Measurements from ENCODE around the gene CARD9. TPM values are rescaled to one million over a fixed set of nuclear protein-coding genes. Genes with fewer than 3 reads are reported as not detected.

The CARD9 gene
- total RNA-seq, 4 donors from 2014 or later = 0.28 to 14.9 (median 0.64) TPM

DNA sequence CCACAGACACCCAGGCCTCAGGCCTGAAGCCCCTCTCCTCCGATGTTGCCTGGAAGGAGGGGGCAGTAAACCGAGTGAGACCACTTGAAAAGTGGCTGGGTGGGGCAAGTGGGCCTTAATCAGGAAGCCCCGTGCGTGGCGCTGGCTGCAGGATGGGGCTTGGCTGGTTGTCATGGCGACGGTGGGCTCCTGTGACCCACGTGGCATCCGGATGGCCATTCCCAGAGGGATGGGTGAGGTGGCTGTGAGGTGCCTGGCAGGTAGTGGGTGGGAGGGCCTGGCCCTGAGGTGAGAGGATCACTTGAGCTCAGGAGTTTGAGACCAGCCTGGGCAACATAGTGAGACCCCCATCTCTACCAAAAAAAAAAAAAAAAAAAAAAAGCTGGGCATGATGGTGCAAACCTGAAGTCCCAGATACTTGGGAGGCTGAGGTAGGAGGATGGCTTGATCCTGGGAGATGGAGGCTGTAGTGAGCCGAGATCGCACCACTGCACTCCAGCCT is 40.9 kb downstream of the CARD9 start:
- no peak overlapping the region for H3K27ac ChIP-seq
- no peak for DNase-seq
- TF ChIP-seq, protein P1, sequence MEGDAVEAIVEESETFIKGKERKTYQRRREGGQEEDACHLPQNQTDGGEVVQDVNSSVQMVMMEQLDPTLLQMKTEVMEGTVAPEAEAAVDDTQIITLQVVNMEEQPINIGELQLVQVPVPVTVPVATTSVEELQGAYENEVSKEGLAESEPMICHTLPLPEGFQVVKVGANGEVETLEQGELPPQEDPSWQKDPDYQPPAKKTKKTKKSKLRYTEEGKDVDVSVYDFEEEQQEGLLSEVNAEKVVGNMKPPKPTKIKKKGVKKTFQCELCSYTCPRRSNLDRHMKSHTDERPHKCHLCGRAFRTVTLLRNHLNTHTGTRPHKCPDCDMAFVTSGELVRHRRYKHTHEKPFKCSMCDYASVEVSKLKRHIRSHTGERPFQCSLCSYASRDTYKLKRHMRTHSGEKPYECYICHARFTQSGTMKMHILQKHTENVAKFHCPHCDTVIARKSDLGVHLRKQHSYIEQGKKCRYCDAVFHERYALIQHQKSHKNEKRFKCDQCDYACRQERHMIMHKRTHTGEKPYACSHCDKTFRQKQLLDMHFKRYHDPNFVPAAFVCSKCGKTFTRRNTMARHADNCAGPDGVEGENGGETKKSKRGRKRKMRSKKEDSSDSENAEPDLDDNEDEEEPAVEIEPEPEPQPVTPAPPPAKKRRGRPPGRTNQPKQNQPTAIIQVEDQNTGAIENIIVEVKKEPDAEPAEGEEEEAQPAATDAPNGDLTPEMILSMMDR (IDR thresholded peaks at IDR 0.05) = no peak
- no peak for TF ChIP-seq POLR2A (IDR thresholded peaks at IDR 0.05)
- no peaks in the 10 kb centered on the region for H3K27me3 ChIP-seq
- H3K4me1 ChIP-seq = peaks cover 0 to 17% (median 6%) of the 10 kb centered on the region in 4 donors
- no peaks in the 10 kb centered on the region for H3K9me3 ChIP-seq
- no peaks in the 10 kb centered on the region for H3K36me3 ChIP-seq
- H3K4me3 ChIP-seq = no peak overlapping the region

DNA sequence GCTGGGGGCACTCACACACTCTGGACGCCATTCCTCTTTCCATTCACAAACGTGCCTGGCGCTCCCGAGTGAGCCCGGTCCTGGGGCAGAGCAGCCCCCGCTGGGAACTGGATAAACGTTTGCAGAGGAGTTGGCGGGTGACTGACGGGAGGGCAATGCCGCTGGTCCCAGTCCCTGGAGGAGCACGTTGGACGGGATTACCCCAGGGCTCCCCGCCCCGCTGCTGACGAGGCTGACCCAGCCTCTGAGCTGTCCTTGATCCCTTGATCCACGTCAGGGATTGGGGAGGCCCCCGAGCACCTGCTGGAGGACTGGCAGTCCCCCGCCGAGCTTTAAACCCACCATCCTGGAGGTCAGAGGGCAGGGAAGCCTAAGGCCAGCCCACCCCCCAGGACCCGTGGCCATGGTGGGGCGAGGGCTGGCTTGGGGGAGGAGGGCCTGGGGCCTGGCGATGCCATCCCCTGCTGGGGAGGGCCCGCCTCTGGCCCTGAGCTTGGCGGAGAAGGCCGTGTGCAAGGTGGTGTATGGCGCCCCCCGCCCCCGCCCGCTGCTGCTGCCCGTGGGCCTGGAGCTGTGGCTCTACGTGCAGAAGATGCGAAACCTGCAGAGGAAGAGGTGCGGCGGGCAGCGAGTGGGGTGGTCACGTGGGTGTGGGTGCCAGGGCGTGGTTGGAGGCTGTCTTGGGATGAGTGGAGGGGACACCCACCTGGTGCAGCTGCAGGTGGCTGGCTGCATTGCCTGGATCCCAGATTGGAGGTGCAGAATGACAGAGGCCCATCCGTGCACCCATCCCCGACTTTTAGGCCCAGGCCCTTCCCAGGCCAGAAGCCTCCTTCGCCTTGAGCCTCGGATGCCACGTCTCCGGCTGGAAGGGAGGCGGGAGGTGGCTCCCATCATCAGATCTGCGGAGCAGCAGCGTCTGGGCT is 41.6 kb downstream of the CARD9 start:
- DNase-seq = no peak
- peaks cover 0 to 18% (median 9%) of the 10 kb centered on the region in 4 donors for H3K4me1 ChIP-seq
- no peaks in the 10 kb centered on the region for H3K36me3 ChIP-seq
- H3K27me3 ChIP-seq = no peaks in the 10 kb centered on the region
- H3K27ac ChIP-seq = no peak overlapping the region
- H3K4me3 ChIP-seq = no peak overlapping the region
- TF ChIP-seq POLR2A (IDR thresholded peaks at IDR 0.05) = no peak
- TF ChIP-seq, protein P1 (IDR thresholded peaks at IDR 0.05) = no peak
- no peaks in the 10 kb centered on the region for H3K9me3 ChIP-seq

DNA sequence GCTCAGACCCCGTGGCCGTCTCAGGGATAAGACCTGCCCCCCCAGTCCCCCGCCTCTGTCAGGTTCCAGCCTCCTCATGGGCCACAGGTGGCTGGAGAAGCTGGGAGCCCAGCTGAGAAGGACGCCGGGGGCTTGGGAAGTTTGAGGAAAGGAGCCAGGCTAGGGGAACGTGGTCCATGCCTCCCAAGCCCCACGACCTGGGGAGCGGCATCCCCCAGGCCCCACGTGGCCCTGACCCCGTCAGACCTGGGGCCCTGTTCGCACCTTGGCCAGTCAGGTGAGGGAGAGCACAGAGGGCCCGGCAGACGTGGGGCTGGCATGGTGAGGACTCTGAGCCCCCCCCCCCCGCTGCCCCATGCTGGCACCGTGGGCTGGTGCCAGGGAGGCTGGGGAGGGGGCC is 42.4 kb downstream of the CARD9 start:
- Histone ChIP-seq H3K27ac (no peak overlapping the region), H3K4me3 (no peak overlapping the region), H3K9me3 (no peaks in the 10 kb centered on the region), H3K27me3 (no peaks in the 10 kb centered on the region), H3K36me3 (no peaks in the 10 kb centered on the region), H3K4me1 (peaks cover 0 to 23% (median 11%) of the 10 kb centered on the region in 4 donors)
- TF ChIP-seq POLR2A (IDR thresholded peaks at IDR 0.05) = no peak
- TF ChIP-seq, protein P1 (IDR thresholded peaks at IDR 0.05) = no peak
- no peak for DNase-seq

DNA sequence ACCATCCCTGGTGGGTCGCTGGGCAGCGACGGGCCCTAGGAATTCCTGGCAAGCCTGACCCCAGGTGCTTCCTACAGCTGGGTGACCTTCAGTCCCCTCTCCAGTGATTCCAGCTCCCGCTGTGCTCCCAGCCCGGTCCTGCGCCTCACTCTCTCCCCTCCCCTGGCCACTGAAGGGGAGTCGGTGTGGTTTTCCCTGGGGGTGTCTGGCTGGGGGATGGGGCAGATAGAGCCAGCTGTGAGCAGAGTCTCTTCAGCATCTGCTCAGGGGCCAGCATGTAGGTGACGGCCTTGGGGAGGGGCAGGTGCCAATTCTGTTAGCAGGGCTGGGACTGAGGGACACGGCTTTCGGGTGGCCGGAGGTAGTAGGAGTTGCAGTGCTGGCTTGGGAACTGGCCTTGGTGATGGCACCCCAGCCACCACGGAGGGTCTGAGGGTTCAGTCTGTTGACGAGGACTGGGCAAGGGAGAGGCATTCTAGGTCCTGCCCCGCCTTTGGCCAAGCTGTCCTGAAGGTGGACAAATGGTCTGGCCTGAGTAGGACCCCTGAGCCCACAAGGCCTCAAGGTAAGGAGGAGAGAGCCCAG is 43.0 kb downstream of the CARD9 start:
- TF ChIP-seq, protein P1 (IDR thresholded peaks at IDR 0.05) = no peak
- no peak for TF ChIP-seq POLR2A (IDR thresholded peaks at IDR 0.05)
- Histone ChIP-seq H3K4me1 (peaks cover 0 to 26% (median 11%) of the 10 kb centered on the region in 4 donors), H3K4me3 (no peak overlapping the region)

DNA sequence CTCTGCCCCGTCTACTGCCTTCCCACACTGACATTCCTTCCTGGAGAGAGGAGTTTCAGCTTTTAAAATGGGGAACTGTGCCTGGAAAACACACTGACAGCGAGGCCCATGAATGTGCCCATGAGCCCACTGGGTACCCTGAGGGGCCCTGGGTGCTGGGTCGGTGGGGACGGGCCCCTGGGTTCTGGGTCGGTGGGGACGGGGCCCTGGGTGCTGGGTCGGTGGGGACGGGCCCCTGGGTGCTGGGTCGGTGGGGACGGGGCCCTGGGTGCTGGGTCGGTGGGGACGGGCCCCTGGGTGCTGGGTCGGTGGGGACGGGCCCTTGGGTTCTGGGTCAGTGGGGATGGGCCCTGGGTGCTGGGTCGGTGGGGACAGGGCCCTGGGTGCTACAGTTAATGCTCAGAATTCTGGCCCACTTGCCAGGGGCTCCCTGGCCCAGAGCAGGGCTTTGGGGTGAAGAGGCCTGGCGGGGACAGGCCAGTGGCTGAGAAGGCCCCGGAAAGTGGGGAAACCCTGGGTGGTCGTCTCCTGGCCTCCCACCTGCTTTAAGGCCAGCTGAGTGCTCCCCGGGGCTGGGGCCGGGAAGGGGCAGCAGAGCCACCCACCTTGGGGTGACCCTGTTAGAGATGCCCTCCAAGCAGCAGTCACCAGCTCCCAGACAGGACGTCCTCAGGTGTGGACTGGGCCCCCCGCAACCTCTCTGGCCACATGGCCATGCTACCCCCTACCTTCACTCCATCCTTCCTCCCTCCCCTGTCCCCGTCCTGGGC is 43.6 kb downstream of the CARD9 start:
- TF ChIP-seq, protein P1 (IDR thresholded peaks at IDR 0.05) = no peak
- TF ChIP-seq POLR2A (IDR thresholded peaks at IDR 0.05) = no peak
- H3K27ac ChIP-seq = no peak overlapping the region
- H3K4me1 ChIP-seq = peaks cover 0 to 26% (median 11%) of the 10 kb centered on the region in 4 donors
- H3K27me3 ChIP-seq = no peaks in the 10 kb centered on the region
- H3K36me3 ChIP-seq = no peaks in the 10 kb centered on the region
- DNase-seq = no peak
- no peaks in the 10 kb centered on the region for H3K9me3 ChIP-seq
- H3K4me3 ChIP-seq = no peak overlapping the region

More for the DNA sequence above, 43.0 kb downstream of the CARD9 start:
- no peaks in the 10 kb centered on the region for H3K36me3 ChIP-seq
- H3K9me3 ChIP-seq = no peaks in the 10 kb centered on the region
- no peaks in the 10 kb centered on the region for H3K27me3 ChIP-seq
- no peak overlapping the region for H3K27ac ChIP-seq
- no peak for DNase-seq

Measured in Peyer's patch (tissue), 4 donors.